DND-41 (cell line): ENCODE results near the gene TAPT1.

Experiments used
- EZH2 ChIP-seq: IDR thresholded peaks from 3 replicates; pipeline ENCODE4 v1.6.1; 2012; ENCODE audit warnings: borderline replicate concordance, low read depth, mild to moderate bottlenecking, moderate library complexity, low read length, inconsistent platforms; ENCODE audit not compliant: severe bottlenecking
- TF ChIP-seq, protein P1 (sequence below): IDR thresholded peaks from 2 replicates; pipeline ENCODE4 v1.5.1; 2012; ENCODE audit warnings: borderline replicate concordance, low read length, moderate library complexity, mild to moderate bottlenecking; ENCODE audit not compliant: poor library complexity, severe bottlenecking; ENCODE audit errors: extremely low read depth

DNA sequence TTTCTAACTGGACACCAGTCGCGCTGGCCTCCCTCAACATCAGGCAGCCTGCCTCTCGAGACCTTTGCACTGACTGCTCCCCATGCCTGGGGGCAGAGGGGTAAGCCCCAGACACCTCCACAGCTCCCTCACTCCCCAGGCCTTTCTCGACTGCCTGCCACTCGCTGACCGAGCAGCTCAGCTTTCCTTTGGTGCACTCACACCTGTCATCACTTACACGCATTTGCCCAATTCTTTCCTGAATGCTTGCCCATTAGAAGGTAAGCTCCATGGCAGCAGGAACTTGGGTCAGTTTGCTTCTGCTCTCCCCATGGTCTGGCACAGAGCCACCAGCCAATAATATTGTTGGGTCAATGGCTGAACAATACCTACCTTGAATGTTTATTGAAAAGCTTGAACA is 110.3 kb downstream of the TAPT1 start:
- TF ChIP-seq, protein P1, sequence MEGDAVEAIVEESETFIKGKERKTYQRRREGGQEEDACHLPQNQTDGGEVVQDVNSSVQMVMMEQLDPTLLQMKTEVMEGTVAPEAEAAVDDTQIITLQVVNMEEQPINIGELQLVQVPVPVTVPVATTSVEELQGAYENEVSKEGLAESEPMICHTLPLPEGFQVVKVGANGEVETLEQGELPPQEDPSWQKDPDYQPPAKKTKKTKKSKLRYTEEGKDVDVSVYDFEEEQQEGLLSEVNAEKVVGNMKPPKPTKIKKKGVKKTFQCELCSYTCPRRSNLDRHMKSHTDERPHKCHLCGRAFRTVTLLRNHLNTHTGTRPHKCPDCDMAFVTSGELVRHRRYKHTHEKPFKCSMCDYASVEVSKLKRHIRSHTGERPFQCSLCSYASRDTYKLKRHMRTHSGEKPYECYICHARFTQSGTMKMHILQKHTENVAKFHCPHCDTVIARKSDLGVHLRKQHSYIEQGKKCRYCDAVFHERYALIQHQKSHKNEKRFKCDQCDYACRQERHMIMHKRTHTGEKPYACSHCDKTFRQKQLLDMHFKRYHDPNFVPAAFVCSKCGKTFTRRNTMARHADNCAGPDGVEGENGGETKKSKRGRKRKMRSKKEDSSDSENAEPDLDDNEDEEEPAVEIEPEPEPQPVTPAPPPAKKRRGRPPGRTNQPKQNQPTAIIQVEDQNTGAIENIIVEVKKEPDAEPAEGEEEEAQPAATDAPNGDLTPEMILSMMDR = no peak
- no peak for TF ChIP-seq EZH2
